ENCODE measurements around the gene NOC2L.
"Not testable (repeated sequence)": the region's sequence is repeated elsewhere in the genome, so short reads cannot be mapped to it uniquely, and the experiment has no call there.

The NOC2L gene

DNA sequence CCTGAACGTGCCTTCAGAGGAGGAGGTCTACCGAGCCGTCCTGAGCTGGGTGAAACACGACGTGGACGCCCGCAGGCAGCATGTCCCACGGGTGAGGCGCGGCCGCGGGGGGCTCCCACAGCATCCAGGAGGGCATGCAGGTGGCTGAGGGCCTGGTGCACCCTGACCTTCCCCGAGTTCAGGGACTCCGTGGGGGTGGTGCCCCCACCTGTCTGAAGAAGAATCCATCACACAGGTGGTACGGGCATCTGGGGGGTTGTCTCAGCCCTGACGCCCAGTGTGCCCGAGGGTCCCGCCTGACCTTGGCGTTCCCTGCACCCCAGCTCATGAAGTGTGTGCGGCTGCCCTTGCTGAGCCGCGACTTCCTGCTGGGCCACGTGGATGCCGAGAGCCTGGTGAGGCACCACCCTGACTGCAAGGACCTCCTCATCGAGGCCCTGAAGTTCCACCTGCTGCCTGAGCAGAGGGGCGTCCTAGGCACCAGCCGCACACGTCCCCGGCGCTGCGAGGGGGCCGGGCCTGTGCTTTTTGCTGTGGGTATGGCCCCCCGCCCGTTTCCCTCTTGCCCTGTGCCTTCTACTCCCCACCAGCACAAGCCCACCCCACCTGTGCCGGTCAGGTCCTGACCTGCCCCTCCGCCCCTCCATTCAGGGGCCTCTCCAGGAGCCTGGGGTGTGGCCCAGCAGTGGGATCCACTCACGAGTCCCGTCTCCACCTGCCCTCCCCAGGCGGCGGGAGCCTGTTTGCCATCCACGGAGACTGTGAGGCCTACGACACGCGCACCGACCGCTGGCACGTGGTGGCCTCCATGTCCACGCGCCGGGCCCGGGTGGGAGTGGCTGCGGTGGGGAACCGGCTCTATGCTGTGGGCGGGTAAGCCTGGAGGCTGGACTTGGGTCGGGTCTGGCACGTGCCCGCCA lies 3.6 kb upstream of the NOC2L start:
- DNase-seq (ENCODE audit: low spot score) = no peak

DNA sequence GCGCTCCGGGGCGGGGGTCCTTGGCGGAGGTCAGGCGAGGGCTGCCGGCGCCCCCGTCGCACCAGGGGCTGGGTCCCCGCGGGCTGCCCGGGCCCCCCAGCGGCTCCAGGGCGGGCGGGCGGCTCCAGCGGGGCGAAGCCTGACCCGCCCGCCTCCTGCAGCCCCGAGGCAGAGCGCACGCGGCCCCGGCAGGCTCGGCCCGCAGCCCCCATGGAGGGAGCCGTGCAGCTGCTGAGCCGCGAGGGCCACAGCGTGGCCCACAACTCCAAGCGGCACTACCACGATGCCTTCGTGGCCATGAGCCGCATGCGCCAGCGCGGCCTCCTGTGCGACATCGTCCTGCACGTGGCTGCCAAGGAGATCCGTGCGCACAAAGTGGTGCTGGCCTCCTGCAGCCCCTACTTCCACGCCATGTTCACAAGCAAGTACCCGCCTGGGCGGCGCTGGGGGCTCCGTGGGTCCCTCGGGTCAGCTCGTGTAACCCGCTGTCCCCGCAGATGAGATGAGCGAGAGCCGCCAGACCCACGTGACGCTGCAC lies 2.1 kb upstream of the NOC2L start:
- peak; percentile 59 for DNase-seq (ENCODE audit: low spot score)

DNA sequence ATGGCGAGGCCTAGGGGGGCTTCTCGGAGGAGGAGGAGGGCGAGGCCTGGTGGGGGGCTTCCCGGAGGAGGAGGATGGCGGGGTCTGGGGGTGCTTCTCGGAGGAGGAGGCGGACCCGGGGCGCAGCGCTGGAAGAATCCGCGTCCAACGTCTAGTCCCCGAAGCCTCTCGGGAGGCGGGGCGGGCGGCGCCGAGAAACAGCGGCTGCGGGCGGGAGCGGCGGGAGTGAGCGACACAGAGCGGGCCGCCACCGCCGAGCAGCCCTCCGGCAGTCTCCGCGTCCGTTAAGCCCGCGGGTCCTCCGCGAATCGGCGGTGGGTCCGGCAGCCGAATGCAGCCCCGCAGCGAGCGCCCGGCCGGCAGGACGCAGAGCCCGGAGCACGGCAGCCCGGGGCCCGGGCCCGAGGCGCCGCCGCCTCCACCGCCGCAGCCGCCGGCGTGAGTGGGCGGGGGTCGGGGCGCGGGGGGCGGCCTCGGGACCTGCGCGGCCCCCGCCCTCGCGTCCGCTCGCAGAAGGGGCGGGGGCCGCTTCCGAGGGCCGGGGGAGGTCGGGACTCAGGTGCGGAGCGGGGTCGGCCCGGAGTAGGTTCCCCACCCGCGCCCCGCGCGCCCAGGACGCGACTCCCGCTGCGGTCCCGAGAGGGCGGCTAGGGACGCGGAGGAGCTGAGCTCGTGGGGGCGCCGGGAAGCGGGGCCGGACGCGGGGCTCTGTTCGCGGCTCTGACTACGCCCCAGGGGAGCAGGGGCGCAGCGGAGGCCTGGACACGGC lies 1.5 kb upstream of the NOC2L start, which contains the start of gene KLHL17:
KLHL17 (plus strand) TSS at position 222 of the 769 bp plus-strand sequence; CDS start at position 332, 110 bp downstream.
- peak; percentile 91 for DNase-seq (ENCODE audit: low spot score)

- DNase-seq (ENCODE audit: low spot score) = no peak
Observed at GRCh38 chr1:959731-960362, 791 bp upstream of the NOC2L start.

- no peak for DNase-seq (ENCODE audit: low spot score)
Observed at GRCh38 chr1:956636-957035, 2.4 kb downstream of the NOC2L start.

DNA sequence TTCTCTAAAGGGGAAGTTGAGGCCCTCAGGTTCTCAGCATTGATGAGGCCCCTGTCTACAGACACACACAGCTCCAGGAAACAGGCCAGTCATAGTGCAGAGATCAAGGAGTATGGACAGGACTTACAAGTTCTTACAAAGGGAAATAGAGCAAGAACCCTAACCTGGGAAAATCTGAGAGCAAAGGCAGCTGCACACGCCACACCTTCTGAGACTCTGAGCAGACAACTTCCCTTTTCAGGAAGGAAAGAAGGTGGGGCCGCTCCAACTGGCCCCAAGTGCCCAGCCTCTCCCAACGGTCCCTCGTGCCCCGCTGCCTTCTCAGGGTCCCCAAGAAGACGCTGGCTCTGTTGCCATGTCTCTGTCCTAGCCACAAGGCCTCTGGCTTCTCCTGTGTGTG lies 3.6 kb downstream of the NOC2L start:
- no peak for DNase-seq (ENCODE audit: low spot score)

DNA sequence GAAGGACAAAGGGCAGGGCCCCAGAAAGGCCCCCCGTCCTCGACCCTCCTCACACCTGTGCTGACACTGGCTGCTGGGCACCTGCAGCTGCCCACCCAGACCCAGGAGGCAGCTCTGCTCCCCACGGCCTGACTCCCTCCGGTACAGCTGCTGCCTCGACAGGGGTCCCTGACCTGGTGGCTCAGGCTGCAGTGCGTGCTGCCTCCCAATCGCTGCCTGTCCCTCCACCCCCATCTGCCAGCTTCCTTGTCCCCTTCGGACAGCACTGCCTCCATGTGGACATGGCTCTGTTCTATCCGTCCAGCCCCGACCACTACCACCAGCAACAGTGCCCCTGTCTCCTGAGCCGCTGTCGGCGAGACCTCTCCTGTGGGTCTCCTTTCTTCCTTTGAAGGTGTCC lies 4.1 kb downstream of the NOC2L start:
- no peak for DNase-seq (ENCODE audit: low spot score)

- no peak for DNase-seq (ENCODE audit: low spot score)
Observed at GRCh38 chr1:953524-954320, 5.3 kb downstream of the NOC2L start.

- no peak for DNase-seq (ENCODE audit: low spot score)
Observed at GRCh38 chr1:952603-953002, 6.5 kb downstream of the NOC2L start.

GRCh38 chr1:952201-952600 lies 6.9 kb downstream of the NOC2L start:
- no peak for DNase-seq (ENCODE audit: low spot score)

DNA sequence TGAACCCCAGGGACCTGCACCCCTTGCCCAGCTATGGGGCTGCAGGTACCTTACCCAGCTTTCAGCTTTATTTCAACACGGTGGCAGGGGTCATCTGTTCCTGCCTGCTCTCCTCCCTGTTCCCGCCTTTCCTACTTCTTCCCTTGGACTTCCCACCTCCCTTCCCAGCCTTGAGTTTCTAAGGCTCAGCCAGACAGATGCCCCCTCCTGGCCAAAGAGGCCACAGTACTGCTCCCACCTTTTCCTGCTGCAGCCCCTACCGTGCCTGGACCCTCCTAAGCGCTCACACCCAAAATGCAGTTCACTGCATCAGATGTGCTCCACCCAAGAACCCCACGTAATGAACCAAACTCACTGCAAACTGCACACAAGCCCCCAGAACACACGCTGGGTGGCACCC lies 7.7 kb downstream of the NOC2L start:
- no peak for DNase-seq (ENCODE audit: low spot score)

DNA sequence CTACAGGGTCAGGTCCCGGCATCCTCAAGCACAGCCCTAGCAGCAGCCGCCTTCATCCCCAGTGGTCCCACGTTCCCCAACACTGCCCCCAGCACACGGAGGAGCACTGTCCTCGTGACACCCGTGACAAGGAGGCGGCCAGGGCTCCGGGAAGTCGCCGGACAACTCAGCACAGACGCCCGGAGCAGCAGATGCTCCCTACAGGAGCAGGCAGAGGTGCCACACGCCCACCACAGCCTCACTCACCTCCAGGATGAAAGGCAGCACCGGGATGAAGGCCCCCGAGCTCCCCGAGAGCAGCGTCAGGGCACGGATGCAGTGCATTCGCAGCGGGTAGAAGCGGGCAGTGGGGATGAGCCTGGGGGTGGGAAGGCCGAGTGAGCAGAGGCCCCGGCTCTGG lies 8.2 kb downstream of the NOC2L start:
- no peak for DNase-seq (ENCODE audit: low spot score)

- no peak for DNase-seq (ENCODE audit: low spot score)
Observed at GRCh38 chr1:950268-950667, 8.8 kb downstream of the NOC2L start.

DNA sequence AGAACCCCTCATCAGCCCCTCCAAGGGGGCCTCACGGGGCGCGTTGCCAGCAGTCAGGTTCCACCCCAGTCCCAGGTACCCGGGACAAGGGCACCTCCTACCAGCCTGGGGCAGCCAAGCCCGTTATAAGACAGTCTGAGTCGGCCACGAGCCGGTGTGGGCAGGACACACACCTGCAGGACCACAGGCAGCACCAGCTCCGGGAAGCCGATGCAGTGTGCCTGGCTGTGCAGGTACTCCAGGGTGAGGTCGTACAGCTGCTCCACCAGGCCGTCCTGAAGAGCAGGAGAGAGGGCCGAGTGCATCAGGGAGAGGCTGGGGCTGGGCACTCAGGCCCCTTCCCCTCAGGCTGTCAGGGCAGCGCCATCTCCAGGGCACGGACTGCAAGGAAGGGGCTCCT lies 11.1 kb downstream of the NOC2L start:
- DNase-seq (ENCODE audit: low spot score) = no peak

GRCh38 chr1:946811-947210 lies 12.2 kb downstream of the NOC2L start:
- DNase-seq (ENCODE audit: low spot score) = not testable (repeated sequence)

GRCh38 chr1:945688-946556 lies 13.1 kb downstream of the NOC2L start:
- no peak for DNase-seq (ENCODE audit: low spot score)

DNA sequence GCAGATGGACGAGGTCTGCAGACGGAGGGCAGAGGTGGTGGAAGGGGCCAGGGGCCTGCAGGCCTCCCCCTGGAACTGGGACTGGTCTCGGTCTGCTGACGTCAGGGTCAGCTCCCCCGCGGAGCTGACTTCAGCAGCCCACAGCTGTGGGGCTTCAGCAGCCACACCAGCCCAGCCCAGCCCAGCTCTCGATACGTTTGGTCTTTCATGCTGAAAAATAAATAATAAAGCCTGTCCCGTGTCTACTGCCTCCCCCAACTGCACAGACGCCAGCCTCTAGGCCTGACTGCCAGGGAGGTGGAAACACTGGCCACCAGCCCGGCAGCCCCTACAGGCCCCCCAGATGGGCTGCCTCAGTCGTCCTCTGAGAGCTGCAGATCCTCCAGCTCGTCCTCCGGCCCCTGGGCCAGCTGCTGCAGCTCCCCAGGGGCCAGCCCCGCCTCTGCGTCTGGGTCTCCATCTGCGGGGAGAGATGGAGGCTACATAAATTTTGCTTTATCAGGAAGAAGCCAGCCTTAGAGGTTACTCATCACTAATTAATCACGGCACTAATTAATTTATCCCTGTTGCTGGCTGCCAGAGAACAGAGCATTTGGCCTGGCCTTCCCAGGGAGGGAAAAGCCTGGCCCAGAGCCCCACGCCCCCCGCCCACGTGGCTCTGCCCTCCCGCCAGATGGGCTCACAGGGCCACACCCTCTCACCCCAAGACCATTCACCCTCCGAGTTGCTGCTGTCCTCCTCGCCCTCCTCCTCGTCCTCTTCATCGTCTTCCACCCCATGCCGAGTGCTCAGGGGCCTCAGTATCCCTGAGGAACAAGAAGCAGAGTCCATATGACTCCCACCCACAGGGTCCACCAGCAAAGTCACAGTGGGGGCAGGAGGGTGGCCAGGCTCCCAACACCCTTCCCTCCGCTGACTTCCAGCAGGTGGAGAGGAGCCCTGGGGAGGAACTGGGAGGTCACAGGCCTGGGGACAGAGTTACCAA lies 14.4 kb downstream of the NOC2L start:
- no peak for DNase-seq (ENCODE audit: low spot score)

DNA sequence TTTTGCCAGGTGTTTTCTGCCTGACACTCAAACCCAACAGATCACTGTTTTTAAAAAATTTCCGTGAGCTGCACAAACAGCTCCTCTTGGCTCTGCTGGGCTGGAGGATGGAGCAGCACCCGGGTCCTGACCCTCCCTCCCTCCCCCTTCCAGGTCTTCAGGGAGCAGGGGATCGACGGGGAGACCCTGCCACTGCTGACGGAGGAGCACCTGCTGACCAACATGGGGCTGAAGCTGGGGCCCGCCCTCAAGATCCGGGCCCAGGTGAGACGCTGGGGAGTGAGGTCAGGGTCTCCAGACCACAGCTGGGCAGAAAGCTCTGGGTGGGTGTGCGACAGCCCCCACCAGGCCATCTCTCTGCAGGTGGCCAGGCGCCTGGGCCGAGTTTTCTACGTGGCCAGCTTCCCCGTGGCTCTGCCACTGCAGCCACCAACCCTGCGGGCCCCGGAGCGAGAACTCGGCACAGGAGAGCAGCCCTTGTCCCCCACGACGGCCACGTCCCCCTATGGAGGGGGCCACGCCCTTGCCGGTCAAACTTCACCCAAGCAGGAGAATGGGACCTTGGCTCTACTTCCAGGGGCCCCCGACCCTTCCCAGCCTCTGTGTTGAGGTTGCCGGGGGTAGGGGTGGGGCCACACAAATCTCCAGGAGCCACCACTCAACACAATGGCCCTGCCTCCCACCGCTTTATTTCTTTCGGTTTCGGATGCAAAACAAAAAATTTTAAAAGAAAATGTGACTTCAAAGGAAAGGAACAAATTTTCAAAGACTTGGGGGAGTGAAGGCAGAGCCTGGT lies 15.3 kb downstream of the NOC2L start:
- no peak for DNase-seq (ENCODE audit: low spot score)
